ENCODE data around the gene FGF14. TPM values are rescaled to one million over a fixed set of nuclear protein-coding genes. Genes with fewer than 3 reads are reported as not detected.

The FGF14 gene
- total RNA-seq, 1 donor from 2014 or later: 4.6 TPM

- no peaks in the 10 kb centered on the region for H3K36me3 Mint-ChIP-seq (ENCODE audit: insufficient read depth)
- H3K4me3 Mint-ChIP-seq (ENCODE audit: low read depth): no peak overlapping the region
- H3K27me3 Mint-ChIP-seq: no peaks in the 10 kb centered on the region
- no peak overlapping the region for H3K27ac Mint-ChIP-seq
- TF ChIP-seq CTCF (IDR thresholded peaks at IDR 0.05; ENCODE audit: unreplicated experiment): no peak
- H3K9me3 Mint-ChIP-seq (ENCODE audit: low read depth): no peaks in the 10 kb centered on the region
- DNase-seq (ENCODE audit: low spot score, unreplicated experiment): no peak
- no peaks in the 10 kb centered on the region for H3K4me1 Mint-ChIP-seq (ENCODE audit: low read depth)
Observed at GRCh38 chr13:101988140-101988539, 413.7 kb downstream of the FGF14 start.

GRCh38 chr13:101986316-101986715 is 415.5 kb downstream of the FGF14 start:
- H3K4me1 Mint-ChIP-seq (ENCODE audit: low read depth): no peaks in the 10 kb centered on the region

GRCh38 chr13:101985321-101985720 is 416.5 kb downstream of the FGF14 start:
- Mint-ChIP-seq H3K36me3 (ENCODE audit: insufficient read depth) (no peaks in the 10 kb centered on the region), H3K4me3 (ENCODE audit: low read depth) (no peak overlapping the region), H3K27me3 (no peaks in the 10 kb centered on the region), H3K4me1 (ENCODE audit: low read depth) (no peaks in the 10 kb centered on the region), H3K27ac (no peak overlapping the region), H3K9me3 (ENCODE audit: low read depth) (no peaks in the 10 kb centered on the region)
- TF ChIP-seq CTCF (IDR thresholded peaks at IDR 0.05; ENCODE audit: unreplicated experiment): no peak
- DNase-seq (ENCODE audit: low spot score, unreplicated experiment): no peak

More at GRCh38 chr13:101986316-101986715, 415.5 kb downstream of the FGF14 start:
- no peaks in the 10 kb centered on the region for H3K9me3 Mint-ChIP-seq (ENCODE audit: low read depth)
- no peak overlapping the region for H3K27ac Mint-ChIP-seq
- H3K27me3 Mint-ChIP-seq: no peaks in the 10 kb centered on the region
- no peak for DNase-seq (ENCODE audit: low spot score, unreplicated experiment)
- H3K4me3 Mint-ChIP-seq (ENCODE audit: low read depth): no peak overlapping the region
- H3K36me3 Mint-ChIP-seq (ENCODE audit: insufficient read depth): no peaks in the 10 kb centered on the region
- no peak for TF ChIP-seq CTCF (IDR thresholded peaks at IDR 0.05; ENCODE audit: unreplicated experiment)

- no peak for TF ChIP-seq CTCF (IDR thresholded peaks at IDR 0.05; ENCODE audit: unreplicated experiment)
- H3K36me3 Mint-ChIP-seq (ENCODE audit: insufficient read depth): no peaks in the 10 kb centered on the region
- DNase-seq (ENCODE audit: low spot score, unreplicated experiment): no peak
- H3K27ac Mint-ChIP-seq: no peak overlapping the region
- H3K27me3 Mint-ChIP-seq: no peaks in the 10 kb centered on the region
- peaks cover 5% of the 10 kb centered on the region for H3K4me1 Mint-ChIP-seq (ENCODE audit: low read depth)
- no peak overlapping the region for H3K4me3 Mint-ChIP-seq (ENCODE audit: low read depth)
- H3K9me3 Mint-ChIP-seq (ENCODE audit: low read depth): no peaks in the 10 kb centered on the region
Observed at GRCh38 chr13:101982903-101983302, 418.9 kb downstream of the FGF14 start.

- H3K27ac Mint-ChIP-seq: no peak overlapping the region
- H3K27me3 Mint-ChIP-seq: no peaks in the 10 kb centered on the region
- H3K9me3 Mint-ChIP-seq (ENCODE audit: low read depth): no peaks in the 10 kb centered on the region
- H3K4me3 Mint-ChIP-seq (ENCODE audit: low read depth): no peak overlapping the region
- TF ChIP-seq CTCF (IDR thresholded peaks at IDR 0.05; ENCODE audit: unreplicated experiment): no peak
- H3K4me1 Mint-ChIP-seq (ENCODE audit: low read depth): peaks cover 5% of the 10 kb centered on the region
- no peaks in the 10 kb centered on the region for H3K36me3 Mint-ChIP-seq (ENCODE audit: insufficient read depth)
- no peak for DNase-seq (ENCODE audit: low spot score, unreplicated experiment)
Observed at GRCh38 chr13:101979825-101980224, 422.0 kb downstream of the FGF14 start.

Data from progenitor cell of endocrine pancreas (in vitro differentiated cells).